ENCODE results near the gene FAM89B. TPM values are rescaled to one million over a fixed set of nuclear protein-coding genes. Genes with fewer than 3 reads are reported as not detected.

Gene FAM89B
- polyA plus RNA-seq, 3 donors = 18.0 to 26.2 (median 22.8) TPM

- no peak for DNase-seq (ENCODE audit: extremely low read depth in 1 of 11, low read depth in 9 of 11, low spot score in 4 of 11)
Measured at GRCh38 chr11:65532388-65533064, 39.8 kb upstream of the FAM89B start.

GRCh38 chr11:65535102-65535501 is 37.2 kb upstream of the FAM89B start:
- DNase-seq (ENCODE audit: extremely low read depth in 1 of 11, low read depth in 9 of 11, low spot score in 4 of 11) = no peak

- DNase-seq (ENCODE audit: extremely low read depth in 1 of 11, low read depth in 9 of 11, low spot score in 4 of 11) = no peak
Measured at GRCh38 chr11:65536412-65537295, 35.7 kb upstream of the FAM89B start.

GRCh38 chr11:65537296-65537597 is 35.1 kb upstream of the FAM89B start:
- no peak for DNase-seq (ENCODE audit: extremely low read depth in 1 of 11, low read depth in 9 of 11, low spot score in 4 of 11)

- no peak for DNase-seq (ENCODE audit: extremely low read depth in 1 of 11, low read depth in 9 of 11, low spot score in 4 of 11)
Measured at GRCh38 chr11:65537620-65538231, 34.6 kb upstream of the FAM89B start.

- DNase-seq (ENCODE audit: extremely low read depth in 1 of 11, low read depth in 9 of 11, low spot score in 4 of 11) = no peak
Measured at GRCh38 chr11:65538232-65538914, 34.0 kb upstream of the FAM89B start.

- DNase-seq (ENCODE audit: extremely low read depth in 1 of 11, low read depth in 9 of 11, low spot score in 4 of 11) = no peak
Measured at GRCh38 chr11:65538915-65539743, 33.2 kb upstream of the FAM89B start.

- DNase-seq (ENCODE audit: extremely low read depth in 1 of 11, low read depth in 9 of 11, low spot score in 4 of 11) = no peak
Measured at GRCh38 chr11:65539744-65540289, 32.5 kb upstream of the FAM89B start.

GRCh38 chr11:65540290-65541092 is 31.8 kb upstream of the FAM89B start:
- peak in 7 of 11 donors; percentile 65 to 80 (median 73) for DNase-seq (ENCODE audit: extremely low read depth in 1 of 11, low read depth in 9 of 11, low spot score in 4 of 11)

- DNase-seq (ENCODE audit: extremely low read depth in 1 of 11, low read depth in 9 of 11, low spot score in 4 of 11) = no peak
Measured at GRCh38 chr11:65541093-65541982, 31.0 kb upstream of the FAM89B start.

GRCh38 chr11:65542738-65543390 is 29.5 kb upstream of the FAM89B start:
- DNase-seq (ENCODE audit: extremely low read depth in 1 of 11, low read depth in 9 of 11, low spot score in 4 of 11) = no peak

- no peak for DNase-seq (ENCODE audit: extremely low read depth in 1 of 11, low read depth in 9 of 11, low spot score in 4 of 11)
Measured at GRCh38 chr11:65545853-65546216, 26.5 kb upstream of the FAM89B start.

GRCh38 chr11:65546217-65546958 is 25.9 kb upstream of the FAM89B start:
- DNase-seq (ENCODE audit: extremely low read depth in 1 of 11, low read depth in 9 of 11, low spot score in 4 of 11) = peak in 1 of 11 donors; percentile 46

- no peak for DNase-seq (ENCODE audit: extremely low read depth in 1 of 11, low read depth in 9 of 11, low spot score in 4 of 11)
Measured at GRCh38 chr11:65547446-65548125, 24.8 kb upstream of the FAM89B start.

- DNase-seq (ENCODE audit: extremely low read depth in 1 of 11, low read depth in 9 of 11, low spot score in 4 of 11) = no peak
Measured at GRCh38 chr11:65548395-65548794, 23.9 kb upstream of the FAM89B start.

All from renal cortex interstitium (tissue), 11 donors.